GM19455 (cell line): ENCODE data around the gene BBIP1.

Experiments
- ATAC-seq: cut with Tn5 transposase; IDR thresholded peaks from one replicate; pipeline ENCODE4 v1.9.1; 2021; ENCODE audit not compliant: unreplicated experiment

BBIP1 gene

GRCh38 chr10:110918643-110919348, at the start of gene BBIP1:
Gene BBIP1 (minus strand): TSS chr10:110919180. CDS start chr10:110918157, 1,023 bp downstream.
- peak; percentile 78 for ATAC-seq

GRCh38 chr10:110967645-110968044, 48.7 kb upstream of the BBIP1 start:
- no peak for ATAC-seq

- ATAC-seq: no peak
Observed at GRCh38 chr10:110967009-110967630, 48.1 kb upstream of the BBIP1 start.

- ATAC-seq: no peak
Observed at GRCh38 chr10:110966146-110966545, 47.2 kb upstream of the BBIP1 start.

- ATAC-seq: no peak
Observed at GRCh38 chr10:110965216-110965615, 46.2 kb upstream of the BBIP1 start.

GRCh38 chr10:110964681-110965080, 45.7 kb upstream of the BBIP1 start:
- no peak for ATAC-seq

- ATAC-seq: no peak
Observed at GRCh38 chr10:110963162-110963561, 44.2 kb upstream of the BBIP1 start.

GRCh38 chr10:110962443-110962842, 43.5 kb upstream of the BBIP1 start:
- no peak for ATAC-seq

- ATAC-seq: no peak
Observed at GRCh38 chr10:110960333-110960712, 41.3 kb upstream of the BBIP1 start.

GRCh38 chr10:110959379-110960332, 40.7 kb upstream of the BBIP1 start:
- ATAC-seq: no peak

- ATAC-seq: no peak
Observed at GRCh38 chr10:110957606-110958005, 38.6 kb upstream of the BBIP1 start.

GRCh38 chr10:110951381-110951780, 32.4 kb upstream of the BBIP1 start:
- ATAC-seq: no peak

GRCh38 chr10:110947061-110947595, 28.1 kb upstream of the BBIP1 start:
- ATAC-seq: no peak

- no peak for ATAC-seq
Observed at GRCh38 chr10:110946496-110946895, 27.5 kb upstream of the BBIP1 start.

GRCh38 chr10:110944792-110945396, 25.9 kb upstream of the BBIP1 start:
- ATAC-seq: no peak

- no peak for ATAC-seq
Observed at GRCh38 chr10:110939419-110939818, 20.4 kb upstream of the BBIP1 start.

- ATAC-seq: no peak
Observed at GRCh38 chr10:110936757-110937156, 17.8 kb upstream of the BBIP1 start.

- no peak for ATAC-seq
Observed at GRCh38 chr10:110932505-110933180, 13.7 kb upstream of the BBIP1 start.

- no peak for ATAC-seq
Observed at GRCh38 chr10:110931769-110932381, 12.9 kb upstream of the BBIP1 start.

GRCh38 chr10:110927461-110927860, 8.5 kb upstream of the BBIP1 start:
- no peak for ATAC-seq
